Measurements from ENCODE around the gene ARHGEF28.
A peak's percentile ranks its signal among the peaks of the same experiment; 100 is the strongest.

GRCh38 chr5:73985145-73985544, 359.1 kb downstream of the ARHGEF28 start:
- peak; percentile 61 for TF ChIP-seq CTCF (IDR thresholded peaks at IDR 0.05)
- no peak for TF ChIP-seq EZH2 (IDR thresholded peaks at IDR 0.05)
